HG03354 (cell line): ENCODE data around the gene ADM2.
"Not testable (repeated sequence)": the region's sequence is repeated elsewhere in the genome, so short reads cannot be mapped to it uniquely, and the experiment has no call there.

Experiments used
- ATAC-seq: cut with Tn5 transposase; IDR thresholded peaks from one replicate; pipeline ENCODE4 v1.9.1; 2021; ENCODE audit warnings: mild to moderate bottlenecking; ENCODE audit not compliant: unreplicated experiment, poor library complexity, severe bottlenecking

Gene ADM2

GRCh38 chr22:50503475-50504145 lies 22.3 kb downstream of the ADM2 start:
- no peak for ATAC-seq

GRCh38 chr22:50504369-50505211 lies 23.2 kb downstream of the ADM2 start:
- ATAC-seq: no peak

GRCh38 chr22:50505276-50505775 lies 24.0 kb downstream of the ADM2 start:
- no peak for ATAC-seq

GRCh38 chr22:50505776-50506610 lies 24.6 kb downstream of the ADM2 start:
- no peak for ATAC-seq

GRCh38 chr22:50506611-50507420 lies 25.5 kb downstream of the ADM2 start:
- no peak for ATAC-seq

- peak; percentile 50 for ATAC-seq
These were observed 26.2 kb downstream of the ADM2 start, which contains the start of gene LMF2 for GRCh38 chr22:50507421-50507990. Gene LMF2, minus strand, starts transcription at chr22:50507702. Its CDS starts 27 bp downstream, at chr22:50507675.

GRCh38 chr22:50507991-50508884 lies 26.9 kb downstream of the ADM2 start, which contains the start of gene NCAPH2:
Gene NCAPH2, plus strand, starts transcription at chr22:50508224. Its CDS starts 114 bp downstream, at chr22:50508338.
- peak; percentile 73 for ATAC-seq

GRCh38 chr22:50508897-50509296 lies 27.6 kb downstream of the ADM2 start:
- no peak for ATAC-seq

- no peak for ATAC-seq
These were observed 31.8 kb downstream of the ADM2 start for GRCh38 chr22:50513175-50513574.

- ATAC-seq: no peak
These were observed 34.7 kb downstream of the ADM2 start for GRCh38 chr22:50516068-50516467.

- ATAC-seq: no peak
These were observed 35.5 kb downstream of the ADM2 start for GRCh38 chr22:50516891-50517290.

- ATAC-seq: no peak
These were observed 36.3 kb downstream of the ADM2 start for GRCh38 chr22:50517495-50518260.

- ATAC-seq: no peak
These were observed 37.3 kb downstream of the ADM2 start for GRCh38 chr22:50518606-50519005.

- ATAC-seq: no peak
These were observed 37.8 kb downstream of the ADM2 start for GRCh38 chr22:50519151-50519550.

- ATAC-seq: not testable (repeated sequence)
These were observed 38.8 kb downstream of the ADM2 start for GRCh38 chr22:50520184-50520583.

GRCh38 chr22:50520826-50521453 lies 39.6 kb downstream of the ADM2 start:
- ATAC-seq: no peak

GRCh38 chr22:50521710-50522109 lies 40.4 kb downstream of the ADM2 start:
- no peak for ATAC-seq
